ENCODE data around the gene SLC35C1.

- TF ChIP-seq POLR2A (IDR thresholded peaks at IDR 0.05) (no peak), CTCF (IDR thresholded peaks at IDR 0.05) (no peak)
These were observed 2.9 kb downstream of the SLC35C1 start for GRCh38 chr11:45807792-45808238.
